HepG2 (cell line): ENCODE results near the gene DENND1C. TPM values are rescaled to one million over a fixed set of nuclear protein-coding genes. Genes with fewer than 3 reads are reported as not detected.

Experiments
- ARID4A ChIP-seq: sonication (generic); formaldehyde crosslinking; IDR thresholded peaks from 2 replicates; pipeline ENCODE4 v1.5.0; 2020; ENCODE audit warnings: mild to moderate bottlenecking, missing genetic modification reagents, borderline replicate concordance
- ATF3 ChIP-seq: sonication (generic); formaldehyde crosslinking; IDR thresholded peaks from 2 replicates; pipeline ENCODE4 v1.4.0; 2020; ENCODE audit warnings: missing genetic modification reagents
- CBX5 ChIP-seq: sonication (generic); formaldehyde crosslinking; IDR thresholded peaks from 2 replicates; pipeline ENCODE4 v1.4.0; 2020; ENCODE audit warnings: missing genetic modification reagents, borderline replicate concordance
- FOXP4 ChIP-seq: sonication (generic); formaldehyde crosslinking; IDR thresholded peaks from 2 replicates; pipeline ENCODE4 v1.4.0; 2020; ENCODE audit warnings: missing genetic modification reagents
- KLF16 ChIP-seq, 2 experiments: sonication (generic) in 1 of 2; formaldehyde crosslinking in 1 of 2; IDR thresholded peaks; 2 replicates each; pipeline versions ENCODE4 v1.6.1 to v1.8.0; 2016 to 2023; ENCODE audit warnings: missing genetic modification reagents in 2 of 2, missing compliant biosample characterization in 1 of 2
- MLX ChIP-seq: IDR thresholded peaks from 2 replicates; pipeline ENCODE4 v1.6.1; 2016
- NAIF1 ChIP-seq: sonication (generic); formaldehyde crosslinking; IDR thresholded peaks from 2 replicates; pipeline ENCODE4 v1.5.0; 2020; ENCODE audit warnings: mild to moderate bottlenecking, missing genetic modification reagents, borderline replicate concordance
- NR3C1 ChIP-seq: sonication (generic); formaldehyde crosslinking; IDR thresholded peaks from 2 replicates; pipeline ENCODE4 v1.4.0; 2020; ENCODE audit warnings: missing genetic modification reagents
- POLR2G ChIP-seq: fragments of 200-400 bp; formaldehyde crosslinking; IDR thresholded peaks from 2 replicates; pipeline ENCODE4 v1.6.1; 2018; ENCODE audit warnings: mild to moderate bottlenecking, low read depth, low read length, moderate library complexity
- TCF12 ChIP-seq, 2 experiments: fragments of 450-650 bp in 1 of 2; sonication (generic) in 1 of 2; formaldehyde crosslinking in 1 of 2; IDR thresholded peaks; 2 replicates each; pipeline versions ENCODE4 v1.6.1 to v1.8.0; 2017 to 2022; ENCODE audit warnings: antibody characterized with exemption in 1 of 2, mild to moderate bottlenecking in 1 of 2, missing genetic modification reagents in 1 of 2, moderate library complexity in 1 of 2
- TFDP2 ChIP-seq: sonication (generic); formaldehyde crosslinking; IDR thresholded peaks from 2 replicates; pipeline ENCODE4 v1.4.0; 2020; ENCODE audit warnings: missing genetic modification reagents
- TOPORS ChIP-seq: sonication (generic); formaldehyde crosslinking; IDR thresholded peaks from 2 replicates; pipeline ENCODE4 v1.8.0; 2023; ENCODE audit warnings: mild to moderate bottlenecking, missing genetic modification reagents
- USF2 ChIP-seq, 2 experiments: sonication (generic) in 1 of 2; formaldehyde crosslinking in 1 of 2; IDR thresholded peaks; 2 replicates each; pipeline versions ENCODE4 v1.5.1 to v1.6.1; 2011 to 2020; ENCODE audit warnings: borderline replicate concordance in 1 of 2, low read depth in 1 of 2, low read length in 1 of 2, mild to moderate bottlenecking in 1 of 2, missing genetic modification reagents in 1 of 2, moderate library complexity in 1 of 2
- ZNF225 ChIP-seq: sonication (generic); formaldehyde crosslinking; IDR thresholded peaks from 2 replicates; pipeline ENCODE4 v1.4.0; 2020; ENCODE audit warnings: mild to moderate bottlenecking, missing genetic modification reagents
- ZNF331 ChIP-seq: sonication (generic); formaldehyde crosslinking; IDR thresholded peaks from 2 replicates; pipeline ENCODE4 v1.4.0; 2020; ENCODE audit warnings: missing genetic modification reagents
- ZNF720 ChIP-seq: sonication (generic); formaldehyde crosslinking; IDR thresholded peaks from 2 replicates; pipeline ENCODE4 v1.4.0; 2020; ENCODE audit warnings: missing genetic modification reagents
- ZNF781 ChIP-seq: sonication (generic); formaldehyde crosslinking; IDR thresholded peaks from 2 replicates; pipeline ENCODE4 v1.5.1; 2020; ENCODE audit warnings: borderline replicate concordance, mild to moderate bottlenecking, missing genetic modification reagents; ENCODE audit errors: not compliant biosample characterization
- ZNF792 ChIP-seq: IDR thresholded peaks from 2 replicates; pipeline ENCODE4 v1.6.1; 2016
- polyA plus RNA-seq, 8 experiments: library from polyadenylated mRNA; depleted of rRNA in 3 of 8; stranded (reverse) in 7 of 8; unstranded in 1 of 8; fragments of >200 nt; fragmentation: Illumina TruSeq in 4 of 8; extraction: Trizol in 4 of 8; gene quantifications; 2 replicates each; pipeline versions ENCODE4 v1.2.1 to v1.2.3, GENCODE V29; 2011 to 2016; ENCODE audit warnings: low read depth in 4 of 8, missing spikeins in 1 of 8, mixed read lengths in 1 of 8; ENCODE audit not compliant: insufficient read depth in 1 of 8
- total RNA-seq, 5 experiments: library from RNA; depleted of rRNA; stranded (reverse); fragments of >200 nt; fragmentation: Illumina TruSeq; extraction: Trizol; gene quantifications; 2 replicates each; pipeline ENCODE4 v1.2.3, GENCODE V29; 2016; ENCODE audit warnings: low read depth in 1 of 5

DENND1C gene
- total and polyA plus RNA-seq, 2 of the 13 experiments (the other 11 are each of a cell fraction or from before 2014, with no cell fraction given) = 0.04 to 0.73 TPM

GRCh38 chr19:6424195-6424938 lies 57.2 kb downstream of the DENND1C start, which contains the start of gene KHSRP (continued):
- TF ChIP-seq ARID4A (CRISPR knock-in tag) (peak; percentile 50; the same call in 1 of the 2 replicates), ATF3 (no peak), MLX (CRISPR knock-in tag) (no peak), POLR2G (peak; percentile 83), USF2 (IDR thresholded peaks at IDR 0.05; ENCODE audit: low read depth, low read length) (no peak), USF2 (CRISPR knock-in tag; IDR thresholded peaks at IDR 0.05; ENCODE audit: borderline replicate concordance) (no peak), NR3C1 (no peak), ZNF720 (no peak), CBX5 (CRISPR knock-in tag) (no peak), KLF16 (CRISPR knock-in tag; IDR thresholded peaks at IDR 0.05) (no peak), ZNF781 (CRISPR knock-in tag) (no peak), FOXP4 (no peak), ZNF792 (no peak), TFDP2 (CRISPR knock-in tag) (no peak), NAIF1 (no peak), ZNF225 (no peak), TOPORS (CRISPR knock-in tag) (no peak), ZNF331 (CRISPR knock-in tag) (no peak), TCF12 (IDR thresholded peaks at IDR 0.05) (no peak), TCF12 (CRISPR knock-in tag; IDR thresholded peaks at IDR 0.05) (no peak)
